ENCODE data around the gene FARSB. TPM values are rescaled to one million over a fixed set of nuclear protein-coding genes. Genes with fewer than 3 reads are reported as not detected.
A peak's percentile ranks its signal among the peaks of the same experiment; 100 is the strongest.

Gene FARSB
- total RNA-seq, 1 donor from 2014 or later: 13.3 TPM

DNA sequence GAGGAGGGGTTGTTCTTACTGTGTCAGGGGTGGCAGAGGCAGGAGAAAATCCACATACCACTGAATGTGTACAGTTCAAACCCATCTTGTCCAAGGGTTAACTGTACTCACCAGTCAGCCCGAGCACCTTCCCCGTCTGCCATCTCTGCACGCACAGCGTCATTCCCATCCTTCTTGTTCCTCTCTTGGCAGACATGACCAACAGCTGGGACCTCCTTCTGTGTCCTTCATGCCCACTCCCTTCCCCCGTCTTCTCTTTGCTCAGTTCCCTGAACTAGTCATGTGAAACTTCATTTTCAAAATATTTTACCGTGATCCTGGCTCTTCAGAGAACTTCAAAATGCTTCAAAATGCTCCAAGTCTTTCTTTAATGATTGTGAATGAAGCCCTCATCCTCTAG lies 92.0 kb downstream of the FARSB start:
- Histone ChIP-seq H3K4me1 (no peaks in the 10 kb centered on the region), H3K27me3 (no peaks in the 10 kb centered on the region), H3K36me3 (no peaks in the 10 kb centered on the region), H3K27ac (no peak overlapping the region), H3K4me3 (no peak overlapping the region), H3K9me3 (no peaks in the 10 kb centered on the region)
- intact Hi-C loops (cut with DNase I): loop anchor here (10.0 kb wide), 1 partner anchor 249 kb away; no protein-coding TSS in a partner anchor
- no peak for TF ChIP-seq POLR2A (IDR thresholded peaks at IDR 0.05)
- TF ChIP-seq POLR2AphosphoS5 (IDR thresholded peaks at IDR 0.05; ENCODE audit: insufficient read depth in 1 of 2, low read depth in 1 of 2): no peak
- TF ChIP-seq, protein P1, sequence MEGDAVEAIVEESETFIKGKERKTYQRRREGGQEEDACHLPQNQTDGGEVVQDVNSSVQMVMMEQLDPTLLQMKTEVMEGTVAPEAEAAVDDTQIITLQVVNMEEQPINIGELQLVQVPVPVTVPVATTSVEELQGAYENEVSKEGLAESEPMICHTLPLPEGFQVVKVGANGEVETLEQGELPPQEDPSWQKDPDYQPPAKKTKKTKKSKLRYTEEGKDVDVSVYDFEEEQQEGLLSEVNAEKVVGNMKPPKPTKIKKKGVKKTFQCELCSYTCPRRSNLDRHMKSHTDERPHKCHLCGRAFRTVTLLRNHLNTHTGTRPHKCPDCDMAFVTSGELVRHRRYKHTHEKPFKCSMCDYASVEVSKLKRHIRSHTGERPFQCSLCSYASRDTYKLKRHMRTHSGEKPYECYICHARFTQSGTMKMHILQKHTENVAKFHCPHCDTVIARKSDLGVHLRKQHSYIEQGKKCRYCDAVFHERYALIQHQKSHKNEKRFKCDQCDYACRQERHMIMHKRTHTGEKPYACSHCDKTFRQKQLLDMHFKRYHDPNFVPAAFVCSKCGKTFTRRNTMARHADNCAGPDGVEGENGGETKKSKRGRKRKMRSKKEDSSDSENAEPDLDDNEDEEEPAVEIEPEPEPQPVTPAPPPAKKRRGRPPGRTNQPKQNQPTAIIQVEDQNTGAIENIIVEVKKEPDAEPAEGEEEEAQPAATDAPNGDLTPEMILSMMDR (IDR thresholded peaks at IDR 0.05): no peak
- no peak for DNase-seq (ENCODE audit: extremely low spot score in 2 of 2)

DNA sequence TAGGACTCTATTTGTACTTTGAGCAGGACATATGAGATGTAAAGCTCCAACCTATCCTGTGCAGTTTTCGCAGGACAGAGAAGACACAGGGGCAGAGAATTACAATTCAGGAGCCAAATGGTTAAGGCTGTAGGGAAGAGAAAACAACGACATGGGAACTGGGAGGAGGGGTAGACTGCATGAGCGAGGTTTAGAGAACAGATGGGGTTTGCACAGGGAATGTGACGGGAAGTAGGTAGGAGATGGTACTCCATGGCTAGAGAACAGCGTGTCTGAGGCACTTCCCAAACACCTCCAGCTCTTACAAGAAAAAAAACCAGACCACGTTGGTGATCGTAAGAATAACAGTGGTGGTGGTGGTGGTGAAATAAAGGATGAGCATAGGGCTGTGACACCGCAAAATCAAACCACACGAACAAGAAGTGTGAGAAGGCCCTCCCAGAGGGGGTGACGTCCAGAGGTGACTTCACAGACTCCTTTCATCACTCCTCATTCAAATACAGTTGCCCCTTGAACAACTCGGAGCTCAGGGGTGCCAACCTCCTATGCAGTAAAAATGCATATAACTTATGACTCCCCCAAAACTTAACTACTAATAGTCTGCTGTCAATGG lies 92.7 kb downstream of the FARSB start:
- no peak overlapping the region for H3K4me3 ChIP-seq
- no peak overlapping the region for H3K27ac ChIP-seq
- intact Hi-C loops (cut with DNase I): loop anchor here (10.0 kb wide), 1 partner anchor 248 kb away; no protein-coding TSS in a partner anchor
- H3K27me3 ChIP-seq: no peaks in the 10 kb centered on the region
- DNase-seq (ENCODE audit: extremely low spot score in 2 of 2): no peak
- H3K36me3 ChIP-seq: no peaks in the 10 kb centered on the region
- no peaks in the 10 kb centered on the region for H3K9me3 ChIP-seq
- no peak for TF ChIP-seq POLR2AphosphoS5 (IDR thresholded peaks at IDR 0.05; ENCODE audit: insufficient read depth in 1 of 2, low read depth in 1 of 2)
- no peaks in the 10 kb centered on the region for H3K4me1 ChIP-seq

DNA sequence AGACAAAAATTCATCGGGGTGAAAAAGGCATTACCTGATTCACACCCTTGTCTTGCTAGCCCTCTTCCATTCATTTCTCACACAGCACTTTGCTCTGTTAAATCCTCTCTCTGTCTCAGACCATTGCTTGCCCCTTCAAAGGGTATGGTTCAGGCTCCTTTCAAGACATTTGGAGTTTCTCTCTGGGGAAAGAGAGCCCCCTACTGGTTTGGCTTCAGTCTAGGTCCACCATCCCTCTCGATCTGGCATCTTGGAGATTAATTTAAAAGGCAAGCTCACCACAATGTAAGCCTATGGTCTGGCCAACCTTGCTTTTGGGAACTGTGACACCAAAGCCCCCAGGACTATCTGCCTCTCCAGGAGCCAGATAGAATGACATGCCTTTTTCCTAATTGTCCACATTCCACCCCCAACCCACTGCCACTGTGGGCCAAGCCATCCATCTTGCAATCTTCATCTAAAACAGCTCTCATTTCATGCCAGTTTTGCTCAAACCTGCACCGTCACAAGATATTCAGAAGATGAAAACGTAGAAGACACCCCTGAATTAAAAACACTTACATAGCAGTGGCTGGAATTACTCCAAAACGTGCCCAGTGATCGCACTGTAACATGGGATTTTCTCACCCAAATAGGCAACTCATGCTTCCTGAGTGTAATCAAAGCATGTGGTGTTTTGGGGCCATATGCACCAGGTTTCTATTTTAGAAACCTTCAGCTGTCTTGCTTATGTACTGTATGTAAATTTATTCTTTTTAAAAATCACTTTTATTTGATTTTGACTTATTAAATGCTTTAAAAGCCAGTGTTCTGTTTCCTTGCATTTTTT lies 93.9 kb downstream of the FARSB start:
- TF ChIP-seq POLR2AphosphoS5 (IDR thresholded peaks at IDR 0.05; ENCODE audit: insufficient read depth in 1 of 2, low read depth in 1 of 2) (no peak), POLR2A (IDR thresholded peaks at IDR 0.05) (no peak)
- TF ChIP-seq, protein P1 (IDR thresholded peaks at IDR 0.05): peak in 2 of 3 experiments; percentile 31 to 65
- H3K4me1 ChIP-seq: no peaks in the 10 kb centered on the region
- H3K4me3 ChIP-seq: no peak overlapping the region
- H3K9me3 ChIP-seq: no peaks in the 10 kb centered on the region
- intact Hi-C loops (cut with DNase I): loop anchor here (10.0 kb wide), 1 partner anchor 247 kb away; no protein-coding TSS in a partner anchor
- H3K27ac ChIP-seq: no peak overlapping the region
- no peak for DNase-seq (ENCODE audit: extremely low spot score in 2 of 2)
- no peaks in the 10 kb centered on the region for H3K27me3 ChIP-seq
- H3K36me3 ChIP-seq: no peaks in the 10 kb centered on the region

DNA sequence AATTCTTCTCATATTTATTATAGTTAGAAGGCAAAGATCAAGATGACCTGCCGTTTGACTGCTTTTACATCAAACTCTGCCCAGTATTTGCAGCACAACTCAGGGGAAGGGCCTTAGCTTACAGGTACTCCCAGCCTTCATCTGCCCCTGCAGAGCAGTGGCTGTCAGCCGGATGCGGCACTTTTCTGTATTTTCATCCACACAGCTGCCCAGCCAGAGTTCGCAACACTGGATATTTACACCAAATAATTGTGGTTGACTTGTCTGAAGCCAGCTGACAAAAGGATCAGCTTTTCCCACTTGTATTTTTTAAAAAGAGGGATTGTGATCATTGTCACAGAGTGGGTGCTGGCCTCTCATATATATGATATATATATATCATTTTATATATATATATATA lies 94.7 kb downstream of the FARSB start:
- Histone ChIP-seq H3K4me1 (no peaks in the 10 kb centered on the region), H3K36me3 (no peaks in the 10 kb centered on the region), H3K9me3 (no peaks in the 10 kb centered on the region), H3K4me3 (no peak overlapping the region), H3K27me3 (no peaks in the 10 kb centered on the region), H3K27ac (no peak overlapping the region)
- TF ChIP-seq, protein P1 (IDR thresholded peaks at IDR 0.05): no peak
- TF ChIP-seq POLR2AphosphoS5 (IDR thresholded peaks at IDR 0.05; ENCODE audit: insufficient read depth in 1 of 2, low read depth in 1 of 2) (no peak), POLR2A (IDR thresholded peaks at IDR 0.05) (no peak)
- DNase-seq (ENCODE audit: extremely low spot score in 2 of 2): no peak
- intact Hi-C loops (cut with DNase I): loop anchor here (10.0 kb wide), 1 partner anchor 246 kb away; no protein-coding TSS in a partner anchor

DNA sequence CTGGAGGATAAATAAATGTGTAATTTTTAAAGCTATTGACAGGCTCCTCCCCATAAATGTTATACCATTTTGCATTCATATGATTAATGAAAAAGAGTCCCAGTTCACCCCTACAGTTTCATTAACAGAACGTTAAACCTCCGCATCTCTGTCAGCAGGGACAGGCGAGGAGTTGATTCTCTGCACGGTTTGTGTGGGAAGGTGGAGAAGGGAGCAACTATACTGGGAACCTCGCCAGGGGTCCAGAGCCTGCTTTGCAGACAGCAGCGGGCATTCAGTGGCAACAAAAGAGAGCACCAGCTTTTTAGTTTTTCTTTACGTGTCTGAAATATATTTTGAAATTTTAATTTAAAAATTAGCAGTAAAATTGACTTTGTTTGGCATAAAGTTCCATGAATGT lies 101.4 kb downstream of the FARSB start:
- H3K4me3 ChIP-seq: no peak overlapping the region
- H3K9me3 ChIP-seq: no peaks in the 10 kb centered on the region
- no peaks in the 10 kb centered on the region for H3K36me3 ChIP-seq
- H3K4me1 ChIP-seq: no peaks in the 10 kb centered on the region
- no peaks in the 10 kb centered on the region for H3K27me3 ChIP-seq
- no peak for DNase-seq (ENCODE audit: extremely low spot score in 2 of 2)
- intact Hi-C loops (cut with DNase I): no loop called here
- TF ChIP-seq, protein P1 (IDR thresholded peaks at IDR 0.05): no peak
- TF ChIP-seq POLR2AphosphoS5 (IDR thresholded peaks at IDR 0.05; ENCODE audit: insufficient read depth in 1 of 2, low read depth in 1 of 2) (no peak), POLR2A (IDR thresholded peaks at IDR 0.05) (no peak)
- H3K27ac ChIP-seq: no peak overlapping the region

Measured in vagina (tissue), 2 donors.